OCI-LY1 (cell line): ENCODE data around the gene GRPEL1.

Source experiments
- H2AFZ ChIP-seq: fragments of 200-600 bp; sonication (generic), shearing (Covaris generic); 2 replicates; pipeline ENCODE4 v1.6.0; 2014; ENCODE audit warnings: antibody characterized with exemption, mild to moderate bottlenecking, low read length
- H3F3A ChIP-seq: fragments of 200-600 bp; sonication (generic), shearing (Covaris generic); 2 replicates; pipeline ENCODE4 v1.6.0; 2014; ENCODE audit warnings: mild to moderate bottlenecking, antibody characterized with exemption, low read length, moderate library complexity; ENCODE audit not compliant: insufficient read depth
- H3K27ac ChIP-seq: fragments of 200-600 bp; sonication (generic); 2 replicates; pipeline ENCODE4 v1.5.1; 2014; ENCODE audit warnings: low read length, mixed run types, mild to moderate bottlenecking, low read depth; ENCODE audit not compliant: poor library complexity, severe bottlenecking
- H3K27me3 ChIP-seq: fragments of 200-600 bp; sonication (generic); 2 replicates; pipeline ENCODE4 v1.6.0; 2014; ENCODE audit warnings: antibody characterized with exemption, mild to moderate bottlenecking, low read length, moderate library complexity; ENCODE audit not compliant: insufficient read depth
- H3K36me3 ChIP-seq: fragments of 200-600 bp; sonication (generic); 2 replicates; pipeline ENCODE4 v1.6.1; 2014; ENCODE audit warnings: mild to moderate bottlenecking, antibody characterized with exemption, low read length, moderate library complexity, mixed read lengths; ENCODE audit not compliant: insufficient read depth
- H3K4me1 ChIP-seq: fragments of 200-600 bp; sonication (generic); 2 replicates; pipeline ENCODE4 v1.5.1; 2014; ENCODE audit warnings: mild to moderate bottlenecking, low read length, moderate library complexity; ENCODE audit not compliant: insufficient read depth, severe bottlenecking
- H3K4me2 ChIP-seq: fragments of 200-600 bp; sonication (generic), shearing (Covaris generic); 2 replicates; pipeline ENCODE4 v1.6.1; 2014; ENCODE audit warnings: low read length
- H3K4me3 ChIP-seq: fragments of 200-600 bp; sonication (generic); 2 replicates; pipeline ENCODE4 v1.5.1; 2014; ENCODE audit warnings: low read length, low read depth, mild to moderate bottlenecking, mixed read lengths; ENCODE audit not compliant: poor library complexity, severe bottlenecking
- H3K79me2 ChIP-seq: fragments of 200-600 bp; shearing (Covaris generic); 2 replicates; pipeline ENCODE4 v1.6.1; 2016; ENCODE audit warnings: mixed run types, low read length, mixed read lengths; ENCODE audit not compliant: insufficient read depth
- H3K9ac ChIP-seq: fragments of 200-600 bp; sonication (generic), shearing (Covaris generic); 2 replicates; pipeline ENCODE4 v1.6.1; 2014; ENCODE audit warnings: mild to moderate bottlenecking, low read length, mixed read lengths
- H3K9me2 ChIP-seq: fragments of 200-600 bp; sonication (generic), shearing (Covaris generic); 2 replicates; pipeline ENCODE4 v1.6.1; 2014; ENCODE audit warnings: low read depth, mild to moderate bottlenecking, low read length, mixed read lengths
- H3K9me3 ChIP-seq: fragments of 200-600 bp; shearing (Covaris generic); 2 replicates; pipeline ENCODE4 v1.6.1; 2014; ENCODE audit warnings: low read length, mixed read lengths
- H4K20me1 ChIP-seq: fragments of 200-600 bp; sonication (generic), shearing (Covaris generic); 2 replicates; pipeline ENCODE4 v1.6.0; 2016; ENCODE audit warnings: mild to moderate bottlenecking, low read length; ENCODE audit not compliant: insufficient read depth
- EZH2 ChIP-seq: fragments of 200-600 bp; sonication (generic), shearing (Covaris generic); IDR thresholded peaks from 2 replicates; pipeline ENCODE4 v1.8.0; 2017; ENCODE audit warnings: borderline replicate concordance, mixed run types, mild to moderate bottlenecking, antibody characterized with exemption, low read length, moderate library complexity, mixed read lengths
- TF ChIP-seq, protein P1 (sequence below): fragments of 200-600 bp; sonication (generic), shearing (Covaris generic); IDR thresholded peaks from 2 replicates; pipeline ENCODE4 v1.5.1; 2017; ENCODE audit warnings: mild to moderate bottlenecking, antibody characterized with exemption, low read length, moderate library complexity, mixed read lengths

The GRPEL1 gene

DNA sequence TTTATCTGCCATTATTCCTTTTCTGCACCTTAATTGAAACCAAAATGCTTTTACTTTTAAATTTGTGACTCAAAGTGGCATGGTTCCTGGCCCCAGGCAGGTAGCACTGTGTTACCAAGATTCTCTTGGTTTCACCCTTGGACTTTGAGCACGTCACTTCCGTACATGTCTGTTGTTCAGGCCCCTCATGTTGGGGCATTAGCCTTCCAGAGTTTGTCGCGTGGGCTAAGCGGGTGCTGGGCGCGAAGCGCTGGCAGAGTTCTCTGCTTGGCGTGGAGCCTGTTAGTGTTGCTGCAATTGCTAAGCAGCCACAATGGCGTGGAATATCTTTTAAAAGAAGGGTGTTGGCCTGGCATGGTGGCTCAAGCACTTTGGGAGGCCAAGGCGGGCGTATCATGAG is 38.7 kb downstream of the GRPEL1 start:
- Histone ChIP-seq H3K27me3 (no peaks in the 10 kb centered on the region), H3F3A (no peaks in the 10 kb centered on the region), H3K27ac (no peak overlapping the region), H3K36me3 (peaks cover 11% of the 10 kb centered on the region), H4K20me1 (no peaks in the 10 kb centered on the region), H3K9me2 (no peaks in the 10 kb centered on the region), H3K4me1 (no peaks in the 10 kb centered on the region), H3K79me2 (no peaks in the 10 kb centered on the region), H3K4me3 (no peak overlapping the region), H3K9ac (no peak overlapping the region), H2AFZ (no peak overlapping the region), H3K4me2 (no peak overlapping the region), H3K9me3 (no peaks in the 10 kb centered on the region)
- TF ChIP-seq EZH2, result no peak
- TF ChIP-seq, protein P1, sequence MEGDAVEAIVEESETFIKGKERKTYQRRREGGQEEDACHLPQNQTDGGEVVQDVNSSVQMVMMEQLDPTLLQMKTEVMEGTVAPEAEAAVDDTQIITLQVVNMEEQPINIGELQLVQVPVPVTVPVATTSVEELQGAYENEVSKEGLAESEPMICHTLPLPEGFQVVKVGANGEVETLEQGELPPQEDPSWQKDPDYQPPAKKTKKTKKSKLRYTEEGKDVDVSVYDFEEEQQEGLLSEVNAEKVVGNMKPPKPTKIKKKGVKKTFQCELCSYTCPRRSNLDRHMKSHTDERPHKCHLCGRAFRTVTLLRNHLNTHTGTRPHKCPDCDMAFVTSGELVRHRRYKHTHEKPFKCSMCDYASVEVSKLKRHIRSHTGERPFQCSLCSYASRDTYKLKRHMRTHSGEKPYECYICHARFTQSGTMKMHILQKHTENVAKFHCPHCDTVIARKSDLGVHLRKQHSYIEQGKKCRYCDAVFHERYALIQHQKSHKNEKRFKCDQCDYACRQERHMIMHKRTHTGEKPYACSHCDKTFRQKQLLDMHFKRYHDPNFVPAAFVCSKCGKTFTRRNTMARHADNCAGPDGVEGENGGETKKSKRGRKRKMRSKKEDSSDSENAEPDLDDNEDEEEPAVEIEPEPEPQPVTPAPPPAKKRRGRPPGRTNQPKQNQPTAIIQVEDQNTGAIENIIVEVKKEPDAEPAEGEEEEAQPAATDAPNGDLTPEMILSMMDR, result no peak

DNA sequence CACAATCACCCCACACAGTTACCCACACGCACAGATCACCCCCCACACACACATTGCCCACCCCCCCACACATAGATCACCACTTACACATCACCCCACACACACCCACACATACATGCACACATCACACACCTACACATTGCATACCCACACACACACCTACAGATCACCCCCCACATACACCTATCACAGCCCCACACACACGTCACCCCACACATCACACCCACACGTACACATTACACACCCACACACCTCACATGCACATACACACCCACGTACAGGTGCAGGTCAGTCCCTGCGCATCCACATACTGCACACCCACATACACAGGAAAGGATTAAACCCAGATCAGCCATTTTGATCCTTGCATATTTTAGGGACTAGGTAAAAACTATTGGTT is 40.0 kb downstream of the GRPEL1 start:
- no peaks in the 10 kb centered on the region for H3K27me3 ChIP-seq
- no peaks in the 10 kb centered on the region for H3K79me2 ChIP-seq
- no peak overlapping the region for H3K4me2 ChIP-seq
- H3F3A ChIP-seq, result no peaks in the 10 kb centered on the region
- H3K4me1 ChIP-seq, result no peaks in the 10 kb centered on the region
- H3K36me3 ChIP-seq, result peaks cover 11% of the 10 kb centered on the region
- H3K27ac ChIP-seq, result no peak overlapping the region
- H3K4me3 ChIP-seq, result no peak overlapping the region
- H4K20me1 ChIP-seq, result no peaks in the 10 kb centered on the region
- H3K9me2 ChIP-seq, result no peaks in the 10 kb centered on the region
- no peak overlapping the region for H2AFZ ChIP-seq
- no peak overlapping the region for H3K9ac ChIP-seq
- TF ChIP-seq EZH2, result no peak
- TF ChIP-seq, protein P1, result no peak
- no peaks in the 10 kb centered on the region for H3K9me3 ChIP-seq

- Histone ChIP-seq H3K27ac (no peak overlapping the region), H3K4me3 (no peak overlapping the region), H3F3A (no peaks in the 10 kb centered on the region), H3K4me1 (no peaks in the 10 kb centered on the region), H3K4me2 (no peak overlapping the region), H2AFZ (no peak overlapping the region), H3K27me3 (no peaks in the 10 kb centered on the region), H4K20me1 (no peaks in the 10 kb centered on the region), H3K79me2 (no peaks in the 10 kb centered on the region), H3K9me3 (no peaks in the 10 kb centered on the region), H3K9ac (no peak overlapping the region), H3K36me3 (peaks cover 11% of the 10 kb centered on the region), H3K9me2 (no peaks in the 10 kb centered on the region)
- TF ChIP-seq, protein P1, result no peak
Observed at GRCh38 chr4:7027284-7027683, 40.6 kb downstream of the GRPEL1 start.
